K562 (cell line): ENCODE measurements around the gene SEMA3G. TPM values are rescaled to one million over a fixed set of nuclear protein-coding genes. Genes with fewer than 3 reads are reported as not detected.

ENCODE experiments used
- ATAC-seq: fragments of 200-7000 bp; cut with Tn5 transposase; 3 replicates; pipeline ENCODE4 v1.9.1; 2020; ENCODE audit warnings: moderate library complexity
- BruUV-seq: library from RNA; stranded (reverse); fragments of 400-500 nt; replicated peaks from 2 replicates; lab custom pipeline; 2021; lab: Mats Ljungman, UMichigan
- CTCF ChIA-PET: fragments of 300-600 bp; formaldehyde crosslinking; extraction: SDS; loops from one replicate; lab custom pipeline; 2021; ENCODE audit warnings: low intra/inter-chr PET ratio; lab: Yijun Ruan, JAX
- POLR2A ChIA-PET: fragments of 300-600, 350-650 bp; sonication (Branson Sonifier 250); formaldehyde crosslinking; extraction: SDS; loops from one replicate; lab custom pipeline; 2021; ENCODE audit warnings: antibody characterized with exemption, inconsistent platforms; lab: Yijun Ruan, JAX
- DNase-seq, 4 experiments: peaks; one replicate each; pipeline versions ENCODE4 v3.0.0 to v3.0.0-alpha.2; 2011 to 2018; ENCODE audit warnings: low spot score in 3 of 4, mixed read lengths in 3 of 4; ENCODE audit errors: extremely low read depth in 1 of 4
- FAIRE-seq: peaks from 2 replicates; lab custom pipeline; 2011; peaks lifted over from hg19 to GRCh38; lab: Jason Lieb, UNC
- H2AFZ ChIP-seq: 2 replicates; pipeline ENCODE4 v1.6.0; 2011; ENCODE audit warnings: low read depth, low read length, control low read depth, inconsistent platforms
- H3K27ac ChIP-seq: fragments of 200-600 bp; 3 replicates; pipeline ENCODE4 v1.8.0; 2011; ENCODE audit warnings: low read depth, mild to moderate bottlenecking, control low read depth, inconsistent platforms, low read length, moderate library complexity, mixed read lengths; ENCODE audit errors: extremely low read depth
- H3K27me3 ChIP-seq, 2 experiments: fragments of 300-600 bp in 1 of 2; 2 replicates in 1 of 2; 3 replicates in 1 of 2; pipeline versions ENCODE4 v1.6.0 to v1.8.0; 2011; ENCODE audit warnings: inconsistent platforms in 2 of 2, low read length in 2 of 2, mild to moderate bottlenecking in 1 of 2, mixed read lengths in 1 of 2, moderate library complexity in 1 of 2; ENCODE audit not compliant: control insufficient read depth in 2 of 2, insufficient read depth in 2 of 2
- H3K36me3 ChIP-seq: fragments of 300-600 bp; 3 replicates; pipeline ENCODE4 v1.8.0; 2011; ENCODE audit warnings: mild to moderate bottlenecking, low read length, inconsistent platforms; ENCODE audit not compliant: control insufficient read depth, insufficient read depth
- H3K4me1 ChIP-seq, 2 experiments: fragments of 200-600 bp in 1 of 2; replicated peaks in 1 of 2; 2 replicates in 1 of 2; 3 replicates in 1 of 2; pipeline versions ENCODE4 v1.5.1 to v1.8.0; 2011; ENCODE audit warnings: inconsistent platforms in 2 of 2, low read length in 2 of 2, mild to moderate bottlenecking in 1 of 2, mixed read lengths in 1 of 2, moderate library complexity in 1 of 2; ENCODE audit not compliant: control insufficient read depth in 2 of 2, insufficient read depth in 2 of 2
- H3K4me2 ChIP-seq: 2 replicates; pipeline ENCODE4 v1.6.1; 2011; ENCODE audit warnings: low read length, control low read depth, inconsistent platforms, mixed read lengths; ENCODE audit not compliant: insufficient read depth
- H3K4me3 ChIP-seq: fragments of 200-600 bp; sonication (generic), shearing (Covaris generic); 2 replicates; pipeline ENCODE4 v1.5.1; 2016; ENCODE audit warnings: control low read depth, inconsistent platforms
- H3K79me2 ChIP-seq: fragments of 200-600 bp; 3 replicates; pipeline ENCODE4 v1.8.0; 2011; ENCODE audit warnings: low read length, inconsistent platforms; ENCODE audit not compliant: control insufficient read depth, insufficient read depth
- H3K9ac ChIP-seq, 2 experiments: 2 replicates each; pipeline versions ENCODE4 v1.6.0 to v1.6.1; 2011; ENCODE audit warnings: low read depth in 2 of 2, low read length in 2 of 2, control low read depth in 1 of 2, inconsistent platforms in 1 of 2, mild to moderate bottlenecking in 1 of 2, mixed read lengths in 1 of 2; ENCODE audit not compliant: insufficient read depth in 1 of 2
- H3K9me1 ChIP-seq: one replicate; pipeline ENCODE4 v1.6.0; 2011; ENCODE audit warnings: inconsistent platforms, mild to moderate bottlenecking, low read length, moderate library complexity; ENCODE audit not compliant: control insufficient read depth, insufficient read depth
- H3K9me3 ChIP-seq: replicated peaks from 2 replicates; pipeline ENCODE4 v1.5.1; 2011; ENCODE audit warnings: low read depth, low read length, inconsistent platforms; ENCODE audit not compliant: control insufficient read depth, insufficient read depth
- H4K20me1 ChIP-seq: replicated peaks from 2 replicates; pipeline ENCODE4 v1.6.1; 2011; ENCODE audit warnings: low read length, inconsistent platforms, mixed read lengths; ENCODE audit not compliant: control insufficient read depth, insufficient read depth
- BCL6 ChIP-seq: fragments of 250-450 bp; sonication (Bioruptor Pico); IDR thresholded peaks from 2 replicates; pipeline ENCODE4 v1.4.0; 2020
- CXXC5 ChIP-seq: fragments of 250-450 bp; sonication (Bioruptor Pico); IDR thresholded peaks from 2 replicates; pipeline ENCODE4 v1.8.0; 2022; ENCODE audit warnings: inconsistent platforms, mild to moderate bottlenecking, moderate library complexity
- DPF2 ChIP-seq: fragments of 450-650 bp; IDR thresholded peaks from 2 replicates; pipeline ENCODE4 v1.6.1; 2016
- ERF ChIP-seq: fragments of 450-650 bp; formaldehyde crosslinking; IDR thresholded peaks from 2 replicates; pipeline ENCODE4 v1.4.0; 2020; ENCODE audit warnings: mild to moderate bottlenecking, mixed read lengths
- ZNF212 ChIP-seq: fragments of 450-650 bp; formaldehyde crosslinking; IDR thresholded peaks from 2 replicates; pipeline ENCODE4 v1.4.0; 2020; ENCODE audit warnings: mild to moderate bottlenecking
- ZNF311 ChIP-seq: fragments of 250-450 bp; sonication (Bioruptor Pico); IDR thresholded peaks from 2 replicates; pipeline ENCODE4 v1.4.0; 2020; ENCODE audit warnings: mild to moderate bottlenecking, moderate library complexity
- WGBS: fragments of 100-300 bp; shearing (Covaris generic); methylation state at CpG from one replicate; pipeline ENCODE4 v1.1.6; 2016; ENCODE audit warnings: low coverage, mixed read lengths; ENCODE audit not compliant: insufficient coverage; ENCODE audit errors: missing lambda C conversion rate; 5-methylcytosine and 5-hydroxymethylcytosine counted together
- in situ Hi-C: fragments of 300-500 bp; cut with MboI; formaldehyde crosslinking; loops from 4 replicates; pipeline ENCODE4 v1.15.0; 2018; ENCODE audit warnings: inconsistent platforms, mixed read lengths
- intact Hi-C: fragments of 100-400 bp; cut with micrococcal nuclease; formaldehyde crosslinking; loops from 2 replicates; pipeline ENCODE4 v1.14.2; 2022
- polyA plus RNA-seq, 8 experiments: library from polyadenylated mRNA; depleted of rRNA in 4 of 8; stranded (reverse) in 5 of 8; unstranded in 3 of 8; fragments of >200 nt; fragmentation: Nextera tagmentation in 2 of 8; fragmentation: Illumina TruSeq in 1 of 8; extraction: Ambion mirVana in 2 of 8; extraction: Trizol in 1 of 8; gene quantifications; 2 replicates each; pipeline versions ENCODE4 v1.2.1 to v1.2.3, GENCODE V29; 2011 to 2014; ENCODE audit warnings: inconsistent platforms in 1 of 8, missing spikeins in 1 of 8
- total RNA-seq, 7 experiments: library from RNA; depleted of rRNA in 6 of 7; stranded (reverse); fragments of >200 nt in 6 of 7; fragmentation: Illumina TruSeq in 2 of 7; extraction: Trizol in 2 of 7; gene quantifications; 2 replicates each; pipeline versions ENCODE4 v1.2.1 to v1.2.3, GENCODE V29; 2011 to 2021; ENCODE audit warnings: low replicate concordance in 1 of 7
- TF ChIP-seq, protein P1 (sequence below), 2 experiments: fragments of 450-650 bp in 1 of 2; IDR thresholded peaks; 2 replicates each; pipeline ENCODE4 v1.6.1; 2011 to 2017; ENCODE audit warnings: low read depth in 2 of 2, antibody characterized with exemption in 1 of 2, borderline replicate concordance in 1 of 2, low read length in 1 of 2, mild to moderate bottlenecking in 1 of 2, mixed read lengths in 1 of 2; ENCODE audit not compliant: control insufficient read depth in 1 of 2
- TF ChIP-seq, protein P2 (sequence below): sonication (generic); formaldehyde crosslinking; IDR thresholded peaks from 2 replicates; pipeline ENCODE4 v1.8.0; 2023; ENCODE audit warnings: mild to moderate bottlenecking, missing genetic modification reagents

Gene SEMA3G
- total and polyA plus RNA-seq, 9 of the 15 experiments (the other 6 are each of a cell fraction or from before 2014, with no cell fraction given): 0.04 to 0.07 (median 0.05) TPM; not detected in 6

GRCh38 chr3:52405066-52405465 lies 39.8 kb downstream of the SEMA3G start:
- no peak overlapping the region for H3K9ac ChIP-seq
- H4K20me1 ChIP-seq: no peaks in the 10 kb centered on the region
- H2AFZ ChIP-seq: no peak overlapping the region
- H3K9me1 ChIP-seq: peaks cover 3% of the 10 kb centered on the region
- no peaks in the 10 kb centered on the region for H3K9me3 ChIP-seq
- no TSS peak for BruUV-seq
- CTCF ChIA-PET: no interaction called here
- H3K27ac ChIP-seq: no peak overlapping the region
- no peak for ATAC-seq
- no peak overlapping the region for H3K4me3 ChIP-seq
- FAIRE-seq: no peak
- WGBS: 100% methylated on average over 2 of the region's 6 CpGs
- intact Hi-C loops (no loop called here), in situ Hi-C loops (no loop called here)
- DNase-seq: no peak
- peaks cover 78% of the 10 kb centered on the region; the same call in 2 of the 3 replicates for H3K36me3 ChIP-seq
- TF ChIP-seq, protein P1, sequence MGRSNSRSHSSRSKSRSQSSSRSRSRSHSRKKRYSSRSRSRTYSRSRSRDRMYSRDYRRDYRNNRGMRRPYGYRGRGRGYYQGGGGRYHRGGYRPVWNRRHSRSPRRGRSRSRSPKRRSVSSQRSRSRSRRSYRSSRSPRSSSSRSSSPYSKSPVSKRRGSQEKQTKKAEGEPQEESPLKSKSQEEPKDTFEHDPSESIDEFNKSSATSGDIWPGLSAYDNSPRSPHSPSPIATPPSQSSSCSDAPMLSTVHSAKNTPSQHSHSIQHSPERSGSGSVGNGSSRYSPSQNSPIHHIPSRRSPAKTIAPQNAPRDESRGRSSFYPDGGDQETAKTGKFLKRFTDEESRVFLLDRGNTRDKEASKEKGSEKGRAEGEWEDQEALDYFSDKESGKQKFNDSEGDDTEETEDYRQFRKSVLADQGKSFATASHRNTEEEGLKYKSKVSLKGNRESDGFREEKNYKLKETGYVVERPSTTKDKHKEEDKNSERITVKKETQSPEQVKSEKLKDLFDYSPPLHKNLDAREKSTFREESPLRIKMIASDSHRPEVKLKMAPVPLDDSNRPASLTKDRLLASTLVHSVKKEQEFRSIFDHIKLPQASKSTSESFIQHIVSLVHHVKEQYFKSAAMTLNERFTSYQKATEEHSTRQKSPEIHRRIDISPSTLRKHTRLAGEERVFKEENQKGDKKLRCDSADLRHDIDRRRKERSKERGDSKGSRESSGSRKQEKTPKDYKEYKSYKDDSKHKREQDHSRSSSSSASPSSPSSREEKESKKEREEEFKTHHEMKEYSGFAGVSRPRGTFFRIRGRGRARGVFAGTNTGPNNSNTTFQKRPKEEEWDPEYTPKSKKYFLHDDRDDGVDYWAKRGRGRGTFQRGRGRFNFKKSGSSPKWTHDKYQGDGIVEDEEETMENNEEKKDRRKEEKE (IDR thresholded peaks at IDR 0.05; ENCODE audit: borderline replicate concordance in 1 of 2, control insufficient read depth in 1 of 2, low read depth in 2 of 2, low read length in 1 of 2): no peak
- TF ChIP-seq DPF2 (no peak), CXXC5 (no peak), ERF (no peak), ZNF311 (CRISPR knock-in tag) (no peak), ZNF212 (CRISPR knock-in tag) (no peak), BCL6 (CRISPR knock-in tag) (no peak)
- TF ChIP-seq, protein P2, sequence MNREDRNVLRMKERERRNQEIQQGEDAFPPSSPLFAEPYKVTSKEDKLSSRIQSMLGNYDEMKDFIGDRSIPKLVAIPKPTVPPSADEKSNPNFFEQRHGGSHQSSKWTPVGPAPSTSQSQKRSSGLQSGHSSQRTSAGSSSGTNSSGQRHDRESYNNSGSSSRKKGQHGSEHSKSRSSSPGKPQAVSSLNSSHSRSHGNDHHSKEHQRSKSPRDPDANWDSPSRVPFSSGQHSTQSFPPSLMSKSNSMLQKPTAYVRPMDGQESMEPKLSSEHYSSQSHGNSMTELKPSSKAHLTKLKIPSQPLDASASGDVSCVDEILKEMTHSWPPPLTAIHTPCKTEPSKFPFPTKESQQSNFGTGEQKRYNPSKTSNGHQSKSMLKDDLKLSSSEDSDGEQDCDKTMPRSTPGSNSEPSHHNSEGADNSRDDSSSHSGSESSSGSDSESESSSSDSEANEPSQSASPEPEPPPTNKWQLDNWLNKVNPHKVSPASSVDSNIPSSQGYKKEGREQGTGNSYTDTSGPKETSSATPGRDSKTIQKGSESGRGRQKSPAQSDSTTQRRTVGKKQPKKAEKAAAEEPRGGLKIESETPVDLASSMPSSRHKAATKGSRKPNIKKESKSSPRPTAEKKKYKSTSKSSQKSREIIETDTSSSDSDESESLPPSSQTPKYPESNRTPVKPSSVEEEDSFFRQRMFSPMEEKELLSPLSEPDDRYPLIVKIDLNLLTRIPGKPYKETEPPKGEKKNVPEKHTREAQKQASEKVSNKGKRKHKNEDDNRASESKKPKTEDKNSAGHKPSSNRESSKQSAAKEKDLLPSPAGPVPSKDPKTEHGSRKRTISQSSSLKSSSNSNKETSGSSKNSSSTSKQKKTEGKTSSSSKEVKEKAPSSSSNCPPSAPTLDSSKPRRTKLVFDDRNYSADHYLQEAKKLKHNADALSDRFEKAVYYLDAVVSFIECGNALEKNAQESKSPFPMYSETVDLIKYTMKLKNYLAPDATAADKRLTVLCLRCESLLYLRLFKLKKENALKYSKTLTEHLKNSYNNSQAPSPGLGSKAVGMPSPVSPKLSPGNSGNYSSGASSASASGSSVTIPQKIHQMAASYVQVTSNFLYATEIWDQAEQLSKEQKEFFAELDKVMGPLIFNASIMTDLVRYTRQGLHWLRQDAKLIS (CRISPR knock-in tag): no peak
- no peaks in the 10 kb centered on the region for H3K27me3 ChIP-seq
- peaks cover 21% of the 10 kb centered on the region for H3K79me2 ChIP-seq
- POLR2A ChIA-PET: interaction anchor here (0.6 to 1.5 kb wide), 2 partner anchors 13 to 26 kb away, joined by 3 read pairs; no protein-coding TSS in a partner anchor
- H3K4me2 ChIP-seq: no peak overlapping the region
- peaks cover 14 to 23% of the 10 kb centered on the region in 2 experiments; a peak in 4 of 5 replicates for H3K4me1 ChIP-seq
